ENCODE measurements around the gene MGA.

DNA sequence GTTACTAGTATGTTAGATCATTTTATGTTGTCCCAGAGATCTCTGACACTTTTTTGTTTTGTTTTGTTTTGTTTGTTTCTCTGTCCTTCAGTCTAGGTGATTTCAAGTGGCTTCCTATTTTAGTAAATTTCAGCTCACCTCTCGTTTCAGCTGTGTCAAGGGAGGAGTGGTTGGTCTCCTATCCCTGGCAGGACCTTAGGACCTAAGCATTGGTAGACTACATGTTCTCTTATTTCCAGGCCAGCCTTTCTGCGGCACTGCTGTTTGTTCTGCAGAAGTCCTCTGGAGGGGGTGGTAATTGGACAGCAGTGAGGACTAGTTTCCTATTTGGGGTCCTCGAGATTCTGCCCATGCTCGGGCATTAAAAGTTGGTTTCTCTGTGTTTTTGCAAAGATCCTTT, 31.8 kb downstream of the MGA start:
- no peak for TF ChIP-seq POLR2A (IDR thresholded peaks at IDR 0.05; ENCODE audit: low read length)
- TF ChIP-seq GATA1 (IDR thresholded peaks at IDR 0.05; ENCODE audit: low read depth, low read length), result no peak
